Caco-2 (cell line): ENCODE data around the gene SART1. TPM values are rescaled to one million over a fixed set of nuclear protein-coding genes. Genes with fewer than 3 reads are reported as not detected.

Experiments
- BruUV-seq: library from RNA; stranded (reverse); fragments of 400-500 nt; replicated peaks from 2 replicates; lab custom pipeline; 2021; lab: Mats Ljungman, UMichigan
- CTCF ChIA-PET: fragments of 300-600 bp; sonication (Branson Sonifier 250); formaldehyde crosslinking; loops from one replicate; lab custom pipeline; 2022; ENCODE audit warnings: antibody characterized with exemption; lab: Charles Lee
- POLR2A ChIA-PET: fragments of 300-600 bp; sonication (Branson Sonifier 250); formaldehyde crosslinking; loops from one replicate; lab custom pipeline; 2022; ENCODE audit warnings: antibody characterized with exemption; lab: Charles Lee
- DNase-seq, 2 experiments: peaks; one replicate each; pipeline versions ENCODE4 v3.0.0 to v3.0.0-alpha.2; 2020 to 2022
- H3K27me3 ChIP-seq: replicated peaks from 2 replicates; pipeline ENCODE4 v1.6.0; 2011; ENCODE audit warnings: low read length; ENCODE audit not compliant: control insufficient read depth, insufficient read depth
- H3K36me3 ChIP-seq: 2 replicates; pipeline ENCODE4 v1.5.1; 2011; ENCODE audit warnings: low read length; ENCODE audit not compliant: control insufficient read depth, insufficient read depth
- H3K4me1 ChIP-seq: fragments of 250-450 bp; sonication (Bioruptor Pico); 2 replicates; pipeline ENCODE4 v1.5.1; 2020; ENCODE audit warnings: mild to moderate bottlenecking
- H3K4me3 ChIP-seq: 2 replicates; pipeline ENCODE4 v1.5.1; 2011; ENCODE audit warnings: low read depth, mild to moderate bottlenecking, control low read depth, low read length
- H3K9me3 ChIP-seq: fragments of 250-450 bp; sonication (Bioruptor Pico); 2 replicates; pipeline ENCODE4 v1.5.1; 2020; ENCODE audit warnings: mild to moderate bottlenecking, moderate library complexity
- H3K27ac Mint-ChIP-seq: one replicate; pipeline ENCODE4 v1.8.0; 2022; ENCODE audit warnings: mixed read lengths; ENCODE audit not compliant: unreplicated experiment
- H3K27me3 Mint-ChIP-seq: one replicate; pipeline ENCODE4 v1.8.0; 2022; ENCODE audit warnings: mixed read lengths; ENCODE audit not compliant: insufficient read depth, unreplicated experiment
- H3K36me3 Mint-ChIP-seq: one replicate; pipeline ENCODE4 v1.8.0; 2022; ENCODE audit warnings: mild to moderate bottlenecking, mixed read lengths; ENCODE audit not compliant: insufficient read depth, unreplicated experiment
- H3K4me1 Mint-ChIP-seq: one replicate; pipeline ENCODE4 v1.8.0; 2022; ENCODE audit warnings: low read depth, mixed read lengths; ENCODE audit not compliant: unreplicated experiment
- H3K4me3 Mint-ChIP-seq: one replicate; pipeline ENCODE4 v1.8.0; 2022; ENCODE audit warnings: mild to moderate bottlenecking, moderate library complexity, mixed read lengths; ENCODE audit not compliant: unreplicated experiment
- H3K9me3 Mint-ChIP-seq: one replicate; pipeline ENCODE4 v1.8.0; 2022; ENCODE audit warnings: mixed read lengths; ENCODE audit not compliant: unreplicated experiment
- intact Hi-C: fragments of 100-400 bp; cut with micrococcal nuclease; formaldehyde crosslinking; loops from one replicate; pipeline ENCODE4 v1.10.0; 2022; ENCODE audit not compliant: unreplicated experiment
- total RNA-seq: library from RNA; stranded (reverse); gene quantifications from 2 replicates; pipeline ENCODE4 v1.2.3, GENCODE V29; 2022
- TF ChIP-seq, protein P1 (sequence below), 2 experiments: fragments of 200-600 bp in 1 of 2; IDR thresholded peaks; 1 replicate in 1 of 2; 2 replicates in 1 of 2; pipeline versions ENCODE4 v1.5.1 to v1.8.0; 2011 to 2022; ENCODE audit warnings: antibody characterized with exemption in 1 of 2, control low read depth in 1 of 2, inconsistent platforms in 1 of 2, low read depth in 1 of 2, low read length in 1 of 2, mild to moderate bottlenecking in 1 of 2, moderate library complexity in 1 of 2; ENCODE audit not compliant: insufficient read depth in 1 of 2, severe bottlenecking in 1 of 2, unreplicated experiment in 1 of 2

The SART1 gene
- total RNA-seq, 1 experiment from 2014 or later, result 78.0 TPM

DNA sequence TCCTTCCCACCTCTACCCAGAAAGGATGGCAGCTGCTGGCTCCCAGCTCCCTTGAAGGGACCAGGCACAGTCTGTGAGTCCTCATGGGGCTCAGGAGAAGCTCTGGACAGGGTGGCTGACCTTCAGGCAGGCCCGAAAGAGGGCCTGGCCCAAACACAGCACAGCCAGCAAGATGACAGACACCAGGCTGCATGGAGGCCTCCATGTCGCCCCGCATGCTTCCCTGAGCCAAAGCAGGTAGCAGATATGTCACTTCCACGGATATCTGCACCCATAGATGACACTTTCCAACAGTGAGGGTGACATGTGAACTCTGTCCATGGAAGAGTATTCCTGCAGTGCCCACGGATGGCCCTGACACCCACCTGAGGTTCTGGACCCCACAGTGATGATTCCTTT lies 22.1 kb downstream of the SART1 start:
- TF ChIP-seq, protein P1, sequence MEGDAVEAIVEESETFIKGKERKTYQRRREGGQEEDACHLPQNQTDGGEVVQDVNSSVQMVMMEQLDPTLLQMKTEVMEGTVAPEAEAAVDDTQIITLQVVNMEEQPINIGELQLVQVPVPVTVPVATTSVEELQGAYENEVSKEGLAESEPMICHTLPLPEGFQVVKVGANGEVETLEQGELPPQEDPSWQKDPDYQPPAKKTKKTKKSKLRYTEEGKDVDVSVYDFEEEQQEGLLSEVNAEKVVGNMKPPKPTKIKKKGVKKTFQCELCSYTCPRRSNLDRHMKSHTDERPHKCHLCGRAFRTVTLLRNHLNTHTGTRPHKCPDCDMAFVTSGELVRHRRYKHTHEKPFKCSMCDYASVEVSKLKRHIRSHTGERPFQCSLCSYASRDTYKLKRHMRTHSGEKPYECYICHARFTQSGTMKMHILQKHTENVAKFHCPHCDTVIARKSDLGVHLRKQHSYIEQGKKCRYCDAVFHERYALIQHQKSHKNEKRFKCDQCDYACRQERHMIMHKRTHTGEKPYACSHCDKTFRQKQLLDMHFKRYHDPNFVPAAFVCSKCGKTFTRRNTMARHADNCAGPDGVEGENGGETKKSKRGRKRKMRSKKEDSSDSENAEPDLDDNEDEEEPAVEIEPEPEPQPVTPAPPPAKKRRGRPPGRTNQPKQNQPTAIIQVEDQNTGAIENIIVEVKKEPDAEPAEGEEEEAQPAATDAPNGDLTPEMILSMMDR (IDR thresholded peaks at IDR 0.05; ENCODE audit: insufficient read depth in 1 of 2, low read depth in 1 of 2, low read length in 1 of 2, severe bottlenecking in 1 of 2, unreplicated experiment in 1 of 2), result no peak
- Histone ChIP-seq H3K27me3 (no peaks in the 10 kb centered on the region), H3K4me1 (no peaks in the 10 kb centered on the region), H3K36me3 (no peaks in the 10 kb centered on the region), H3K9me3 (no peaks in the 10 kb centered on the region), H3K4me3 (no peak overlapping the region)
- DNase-seq, result no peak
- Mint-ChIP-seq H3K4me3 (no peak overlapping the region), H3K27me3 (no peaks in the 10 kb centered on the region), H3K27ac (no peak overlapping the region), H3K36me3 (peaks cover 28% of the 10 kb centered on the region), H3K4me1 (no peaks in the 10 kb centered on the region), H3K9me3 (no peaks in the 10 kb centered on the region)
- BruUV-seq, result no TSS peak
- intact Hi-C loops, result no loop called here
- ChIA-PET POLR2A (no interaction called here), CTCF (interaction anchor here (0.5 to 1.4 kb wide), 2 partner anchors 12 to 95 kb away, joined by 3 to 6 read pairs; partner anchors contain the start of gene FIBP)

DNA sequence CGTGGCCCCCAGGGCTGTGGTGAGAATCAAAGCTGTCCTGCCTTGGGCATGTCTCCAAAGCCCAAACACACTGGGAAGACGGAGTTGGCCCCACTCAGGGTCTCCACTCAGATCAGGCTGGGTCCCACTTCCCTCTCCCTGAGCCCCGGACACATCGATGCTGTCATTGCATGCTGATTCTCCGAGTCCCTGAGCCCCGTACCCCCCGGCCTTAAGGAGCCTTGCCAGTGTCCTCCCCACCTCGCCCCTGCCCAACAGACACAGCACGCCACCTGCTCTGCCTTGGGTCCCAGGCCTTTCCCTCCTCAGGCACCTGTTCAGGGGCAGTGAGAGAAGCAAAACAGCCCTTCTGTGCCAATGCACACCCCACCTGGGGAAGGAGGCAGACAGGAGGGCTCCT lies 25.8 kb downstream of the SART1 start:
- Mint-ChIP-seq H3K36me3 (peaks cover 23% of the 10 kb centered on the region), H3K27me3 (no peaks in the 10 kb centered on the region), H3K27ac (no peak overlapping the region), H3K4me1 (no peaks in the 10 kb centered on the region), H3K4me3 (no peak overlapping the region), H3K9me3 (no peaks in the 10 kb centered on the region)
- no peak for DNase-seq
- Histone ChIP-seq H3K4me3 (no peak overlapping the region), H3K36me3 (peaks cover 2% of the 10 kb centered on the region), H3K27me3 (no peaks in the 10 kb centered on the region), H3K4me1 (no peaks in the 10 kb centered on the region), H3K9me3 (no peaks in the 10 kb centered on the region)
- CTCF ChIA-PET, result interaction anchor here (1.0 kb wide), 1 partner anchor 97 kb away, joined by 4 read pairs; the partner anchor contains the start of gene CCDC85B
- BruUV-seq, result no TSS peak
- POLR2A ChIA-PET, result interaction anchor here (0.5 to 0.8 kb wide), 2 partner anchors 17 to 276 kb away, joined by 8 read pairs; no protein-coding TSS in a partner anchor
- intact Hi-C loops, result loop anchor here (5.0 kb wide), 2 partner anchors 75 to 160 kb away; no protein-coding TSS in a partner anchor
- TF ChIP-seq, protein P1 (IDR thresholded peaks at IDR 0.05; ENCODE audit: insufficient read depth in 1 of 2, low read depth in 1 of 2, low read length in 1 of 2, severe bottlenecking in 1 of 2, unreplicated experiment in 1 of 2), result no peak

DNA sequence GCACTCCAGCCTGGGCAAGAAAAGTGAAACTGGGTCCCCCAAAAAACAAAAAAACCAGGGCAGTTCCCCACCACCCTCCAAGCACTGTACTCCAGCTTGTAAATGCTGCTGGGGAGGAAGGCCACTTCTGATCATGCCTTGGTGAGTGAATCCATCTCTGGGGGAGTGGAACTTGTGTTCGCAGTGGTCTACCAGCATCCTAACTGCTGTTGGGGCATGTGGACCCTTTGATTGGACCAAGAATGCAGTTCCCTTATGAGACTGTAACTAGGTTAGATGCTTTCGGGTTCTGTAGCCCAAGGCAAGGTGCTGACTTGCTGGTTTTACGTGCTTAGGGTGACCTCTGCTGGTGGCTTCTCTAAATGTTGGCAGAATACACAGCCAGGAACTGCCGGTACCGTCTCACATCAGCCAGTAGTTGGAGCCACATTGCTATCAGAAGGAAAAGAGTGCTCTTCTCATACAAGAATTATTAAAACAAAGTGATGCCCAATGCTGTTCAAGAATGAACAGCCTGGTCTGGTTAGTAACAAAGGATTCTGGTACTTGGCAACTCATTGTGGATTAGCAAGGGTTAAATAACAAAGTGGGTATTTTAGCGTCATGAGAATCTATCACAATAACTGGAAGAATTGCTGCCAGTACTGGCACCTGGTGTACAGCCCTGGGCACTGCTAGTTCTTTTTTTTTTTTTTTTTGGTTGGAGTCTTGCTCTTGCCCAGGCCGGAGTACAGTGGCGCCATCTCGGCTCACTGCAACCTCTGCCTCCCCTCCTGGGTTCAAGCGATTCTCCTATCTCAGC lies 27.5 kb downstream of the SART1 start:
- no TSS peak for BruUV-seq
- Mint-ChIP-seq H3K27ac (no peak overlapping the region), H3K9me3 (no peaks in the 10 kb centered on the region), H3K4me3 (no peak overlapping the region), H3K27me3 (no peaks in the 10 kb centered on the region), H3K36me3 (peaks cover 27% of the 10 kb centered on the region), H3K4me1 (no peaks in the 10 kb centered on the region)
- Histone ChIP-seq H3K36me3 (peaks cover 2% of the 10 kb centered on the region), H3K4me1 (no peaks in the 10 kb centered on the region), H3K4me3 (no peak overlapping the region), H3K9me3 (no peaks in the 10 kb centered on the region), H3K27me3 (no peaks in the 10 kb centered on the region)
- peak; percentile 91 to 93 for DNase-seq
- ChIA-PET POLR2A (interaction anchor here (0.5 kb wide), 1 partner anchor 101 kb away, joined by 10 read pairs; the partner anchor contains the start of gene FIBP), CTCF (interaction anchor here (0.5 to 2.6 kb wide), 13 partner anchors 23 to 282 kb away, joined by 3 to 26 read pairs (median 5); partner anchors contain the start of genes CCDC85B, CST6, FIBP and MUS81)
- intact Hi-C loops, result loop anchor here (1.0 to 5.0 kb wide), 6 partner anchors 33 to 283 kb away; partner anchors contain the start of gene FIBP
- TF ChIP-seq, protein P1 (IDR thresholded peaks at IDR 0.05; ENCODE audit: insufficient read depth in 1 of 2, low read depth in 1 of 2, low read length in 1 of 2, severe bottlenecking in 1 of 2, unreplicated experiment in 1 of 2), result peak; percentile 94 to 97
